CD4-positive, CD25-positive, alpha-beta regulatory T cell (primary cell): ENCODE data around the gene MYO15A. TPM values are rescaled to one million over a fixed set of nuclear protein-coding genes. Genes with fewer than 3 reads are reported as not detected.

Experiments
- ATAC-seq, 2 donors: fragments of 150-1000 bp; cut with Tn5 transposase; one replicate each; pipeline ENCODE4 v1.10.0; 2021; ENCODE audit warnings: low read depth in 2 of 2, moderate number of reproducible peaks in 2 of 2, moderate library complexity in 1 of 2
- DNase-seq, 3 donors: peaks; one replicate each; pipeline versions ENCODE4 v3.0.0 to v3.0.0-alpha.2; 2012 to 2022; ENCODE audit warnings: mixed read lengths in 1 of 3
- H3K27ac ChIP-seq: one replicate; pipeline ENCODE4 v1.7.0; 2013; ENCODE audit warnings: mild to moderate bottlenecking, low read length; ENCODE audit not compliant: insufficient read depth, poor library complexity, severe bottlenecking
- H3K27me3 ChIP-seq: one replicate; pipeline ENCODE4 v1.7.0; 2013; ENCODE audit warnings: low read length; ENCODE audit not compliant: control insufficient read depth, insufficient read depth
- H3K36me3 ChIP-seq: one replicate; pipeline ENCODE4 v1.7.0; 2013; ENCODE audit warnings: mild to moderate bottlenecking, low read length, moderate library complexity; ENCODE audit not compliant: control insufficient read depth, insufficient read depth
- H3K4me1 ChIP-seq: 2 replicates; pipeline ENCODE4 v1.7.0; 2013; ENCODE audit warnings: mild to moderate bottlenecking, low read length; ENCODE audit not compliant: insufficient read depth, control insufficient read depth, poor library complexity, severe bottlenecking
- H3K4me3 ChIP-seq: one replicate; pipeline ENCODE4 v1.7.0; 2013; ENCODE audit warnings: low read depth, mild to moderate bottlenecking, low read length, moderate library complexity
- H3K9me3 ChIP-seq, 2 experiments: 1 replicate in 1 of 2; 2 replicates in 1 of 2; pipeline ENCODE4 v1.7.0; 2013; ENCODE audit warnings: low read length in 2 of 2, mild to moderate bottlenecking in 1 of 2, moderate library complexity in 1 of 2; ENCODE audit not compliant: control insufficient read depth in 2 of 2
- H3K27ac Mint-ChIP-seq, 3 donors: one replicate each; pipeline ENCODE4 v1.8.0; 2020 to 2022; ENCODE audit warnings: mild to moderate bottlenecking in 3 of 3, mixed read lengths in 3 of 3, moderate library complexity in 2 of 3
- H3K27me3 Mint-ChIP-seq: one replicate; pipeline ENCODE4 v1.8.0; 2022; ENCODE audit warnings: mild to moderate bottlenecking, mixed read lengths
- H3K36me3 Mint-ChIP-seq: one replicate; pipeline ENCODE4 v1.8.0; 2020; ENCODE audit warnings: mixed read lengths
- H3K4me1 Mint-ChIP-seq, 4 donors: one replicate each; pipeline ENCODE4 v1.8.0; 2020 to 2022; ENCODE audit warnings: mixed read lengths in 4 of 4, mild to moderate bottlenecking in 1 of 4
- H3K4me3 Mint-ChIP-seq, 4 donors: one replicate each; pipeline ENCODE4 v1.8.0; 2020 to 2022; ENCODE audit warnings: mild to moderate bottlenecking in 4 of 4, mixed read lengths in 4 of 4, moderate library complexity in 3 of 4
- H3K9me3 Mint-ChIP-seq, 7 donors: one replicate each; pipeline ENCODE4 v1.8.0; 2020 to 2022; ENCODE audit warnings: mixed read lengths in 7 of 7, mild to moderate bottlenecking in 3 of 7, moderate library complexity in 2 of 7
- polyA plus RNA-seq, 4 donors: library from polyadenylated mRNA; unstranded; fragments of 300-500 nt; fragmentation: Illumina TruSeq; gene quantifications; one replicate each; pipeline ENCODE4 v1.2.3, GENCODE V29; 2021
- total RNA-seq: library from RNA; stranded (reverse); gene quantifications from one replicate; pipeline ENCODE4 v1.2.3, GENCODE V29; 2022

The MYO15A gene
- total and polyA plus RNA-seq, 5 donors from 2014 or later, result 0.19 to 0.81 (median 0.30) TPM; not detected in 1

DNA sequence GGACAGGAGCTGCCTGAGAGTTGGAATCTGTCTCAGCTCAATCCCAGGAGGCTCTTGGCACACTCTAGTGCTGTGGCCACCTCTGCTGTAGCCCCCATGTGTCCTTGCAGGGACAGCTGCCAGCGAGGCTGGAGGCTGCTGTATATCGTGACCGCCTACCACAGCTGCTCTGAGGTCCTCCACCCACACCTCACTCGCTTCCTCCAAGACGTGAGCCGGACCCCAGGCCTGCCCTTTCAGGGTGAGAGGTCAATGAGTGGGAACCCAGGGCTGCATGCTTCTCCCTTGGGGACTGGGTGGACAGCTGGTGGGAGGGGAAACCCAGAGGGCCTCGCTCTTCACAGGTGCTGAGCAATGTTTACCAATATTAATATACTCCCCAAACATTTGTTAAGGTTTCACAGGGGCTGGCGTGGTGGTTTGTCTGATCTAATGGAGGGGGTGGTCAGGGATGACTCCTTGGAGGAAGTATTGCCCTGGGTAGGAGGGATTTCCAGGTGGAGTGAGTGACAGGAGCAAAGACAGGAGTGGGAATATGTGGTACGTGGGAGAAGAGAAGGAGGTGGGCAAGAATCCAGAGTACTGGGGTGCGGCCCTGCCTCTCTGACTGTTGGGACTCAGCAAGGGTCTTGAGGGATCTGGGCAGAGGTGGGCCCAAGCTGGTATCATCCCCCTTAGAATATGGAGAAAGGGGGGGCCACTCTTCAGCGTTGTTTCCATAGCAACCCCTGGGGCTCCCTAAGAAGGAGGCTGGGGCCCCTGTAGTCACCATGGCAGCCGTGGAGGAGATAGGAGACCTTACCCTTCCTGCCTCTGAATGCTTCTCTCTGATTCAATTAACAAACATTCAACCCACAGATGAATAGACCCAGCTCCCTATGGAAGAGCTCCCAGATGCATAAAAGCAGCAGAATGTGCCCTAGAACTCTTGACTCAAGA, 52.9 kb downstream of the MYO15A start:
- Mint-ChIP-seq H3K9me3 (no peaks in the 10 kb centered on the region), H3K4me3 (peak overlapping the region in 1 of 4 donors; percentile 69), H3K36me3 (no peaks in the 10 kb centered on the region), H3K27ac (peak overlapping the region in 1 of 3 donors; percentile 84), H3K27me3 (no peaks in the 10 kb centered on the region), H3K4me1 (peaks cover 0 to 10% (median 7%) of the 10 kb centered on the region in 4 donors)
- Histone ChIP-seq H3K27me3 (no peaks in the 10 kb centered on the region), H3K9me3 (no peaks in the 10 kb centered on the region), H3K4me1 (peaks cover 9% of the 10 kb centered on the region), H3K4me3 (no peak overlapping the region), H3K27ac (no peak overlapping the region), H3K36me3 (no peaks in the 10 kb centered on the region)
- DNase-seq (no peak), ATAC-seq (no peak)

DNA sequence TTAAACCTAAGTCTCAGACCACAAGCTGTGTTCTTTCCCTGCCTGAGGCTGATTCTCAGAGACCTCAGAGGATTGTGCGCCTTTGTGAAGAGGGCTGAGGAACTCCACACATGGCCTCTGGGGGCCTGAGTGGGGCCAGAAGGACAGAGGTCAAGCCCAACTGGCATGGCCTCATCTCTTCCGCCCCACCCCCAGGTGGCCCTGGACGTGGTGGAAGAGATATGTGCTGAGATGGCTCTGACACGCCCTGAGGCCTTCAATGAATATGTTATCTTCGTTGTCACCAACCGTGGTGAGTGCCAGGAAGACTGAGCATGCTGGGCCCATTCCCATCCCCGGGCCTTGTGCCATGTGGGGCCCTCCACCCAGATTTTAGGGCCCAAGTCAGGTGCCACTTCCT, 55.0 kb downstream of the MYO15A start:
- ATAC-seq, result no peak
- H3K36me3 Mint-ChIP-seq, result no peaks in the 10 kb centered on the region
- DNase-seq, result no peak
- H3K9me3 Mint-ChIP-seq, result no peaks in the 10 kb centered on the region
- Histone ChIP-seq H3K27me3 (no peaks in the 10 kb centered on the region), H3K27ac (no peak overlapping the region), H3K36me3 (no peaks in the 10 kb centered on the region), H3K9me3 (no peaks in the 10 kb centered on the region), H3K4me1 (peaks cover 3% of the 10 kb centered on the region), H3K4me3 (no peak overlapping the region)
- H3K4me3 Mint-ChIP-seq, result no peak overlapping the region
- H3K4me1 Mint-ChIP-seq, result peaks cover 0 to 5% (median 2%) of the 10 kb centered on the region in 4 donors
- H3K27me3 Mint-ChIP-seq, result no peaks in the 10 kb centered on the region
- H3K27ac Mint-ChIP-seq, result no peak overlapping the region

DNA sequence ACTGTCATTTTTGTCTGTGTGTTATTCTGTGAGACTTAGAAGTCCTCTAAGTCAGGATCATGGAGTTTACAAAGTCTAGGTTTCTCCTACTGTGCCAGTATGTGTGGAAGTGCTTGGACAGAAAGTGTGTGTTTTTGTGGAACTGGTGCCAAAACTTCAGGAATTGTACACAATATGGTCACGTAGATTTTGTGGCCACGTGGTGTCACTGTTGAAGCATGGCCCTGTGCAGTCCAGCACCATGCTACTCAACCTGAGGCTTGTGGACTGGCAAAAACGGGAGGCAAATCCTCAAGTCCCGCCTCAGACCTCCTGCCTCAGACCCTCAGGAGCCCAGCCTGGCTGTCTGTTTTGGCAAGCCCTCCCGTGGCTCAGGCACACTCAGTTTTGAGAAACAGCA, 58.3 kb downstream of the MYO15A start:
- no peaks in the 10 kb centered on the region for H3K36me3 Mint-ChIP-seq
- no peak overlapping the region for H3K4me3 Mint-ChIP-seq
- H3K9me3 ChIP-seq, result no peaks in the 10 kb centered on the region
- H3K4me3 ChIP-seq, result no peak overlapping the region
- H3K27me3 ChIP-seq, result no peaks in the 10 kb centered on the region
- H3K4me1 ChIP-seq, result no peaks in the 10 kb centered on the region
- ATAC-seq (no peak), DNase-seq (no peak)
- H3K27me3 Mint-ChIP-seq, result no peaks in the 10 kb centered on the region
- H3K27ac ChIP-seq, result no peak overlapping the region
- H3K36me3 ChIP-seq, result no peaks in the 10 kb centered on the region
- no peaks in the 10 kb centered on the region for H3K4me1 Mint-ChIP-seq
- H3K27ac Mint-ChIP-seq, result no peak overlapping the region
- H3K9me3 Mint-ChIP-seq, result no peaks in the 10 kb centered on the region

DNA sequence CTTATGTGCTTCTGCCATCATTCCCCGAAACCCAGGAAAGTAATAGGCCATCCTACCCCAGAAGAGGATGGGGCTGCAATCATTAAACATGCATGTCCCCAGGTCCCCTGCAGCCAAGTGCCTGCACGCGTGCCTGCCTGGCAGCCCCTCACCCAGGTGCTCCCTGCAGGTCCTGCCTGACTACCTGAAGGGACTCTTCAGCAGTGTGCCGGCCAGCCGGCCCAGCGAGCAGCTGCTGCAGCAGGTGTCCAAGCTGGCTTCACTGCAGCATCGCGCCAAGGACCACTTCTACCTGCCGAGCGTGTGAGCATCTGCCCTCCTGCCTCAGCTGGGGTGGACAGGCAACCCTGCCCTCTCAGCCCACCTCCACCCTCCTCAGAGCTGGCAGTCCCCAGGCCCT, 58.9 kb downstream of the MYO15A start:
- H3K4me3 Mint-ChIP-seq, result no peak overlapping the region
- DNase-seq (no peak), ATAC-seq (no peak)
- Histone ChIP-seq H3K27ac (no peak overlapping the region), H3K9me3 (no peaks in the 10 kb centered on the region), H3K27me3 (no peaks in the 10 kb centered on the region), H3K4me1 (no peaks in the 10 kb centered on the region), H3K4me3 (no peak overlapping the region), H3K36me3 (no peaks in the 10 kb centered on the region)
- H3K9me3 Mint-ChIP-seq, result no peaks in the 10 kb centered on the region
- no peaks in the 10 kb centered on the region for H3K36me3 Mint-ChIP-seq
- H3K27ac Mint-ChIP-seq, result no peak overlapping the region
- no peaks in the 10 kb centered on the region for H3K27me3 Mint-ChIP-seq
- H3K4me1 Mint-ChIP-seq, result no peaks in the 10 kb centered on the region

DNA sequence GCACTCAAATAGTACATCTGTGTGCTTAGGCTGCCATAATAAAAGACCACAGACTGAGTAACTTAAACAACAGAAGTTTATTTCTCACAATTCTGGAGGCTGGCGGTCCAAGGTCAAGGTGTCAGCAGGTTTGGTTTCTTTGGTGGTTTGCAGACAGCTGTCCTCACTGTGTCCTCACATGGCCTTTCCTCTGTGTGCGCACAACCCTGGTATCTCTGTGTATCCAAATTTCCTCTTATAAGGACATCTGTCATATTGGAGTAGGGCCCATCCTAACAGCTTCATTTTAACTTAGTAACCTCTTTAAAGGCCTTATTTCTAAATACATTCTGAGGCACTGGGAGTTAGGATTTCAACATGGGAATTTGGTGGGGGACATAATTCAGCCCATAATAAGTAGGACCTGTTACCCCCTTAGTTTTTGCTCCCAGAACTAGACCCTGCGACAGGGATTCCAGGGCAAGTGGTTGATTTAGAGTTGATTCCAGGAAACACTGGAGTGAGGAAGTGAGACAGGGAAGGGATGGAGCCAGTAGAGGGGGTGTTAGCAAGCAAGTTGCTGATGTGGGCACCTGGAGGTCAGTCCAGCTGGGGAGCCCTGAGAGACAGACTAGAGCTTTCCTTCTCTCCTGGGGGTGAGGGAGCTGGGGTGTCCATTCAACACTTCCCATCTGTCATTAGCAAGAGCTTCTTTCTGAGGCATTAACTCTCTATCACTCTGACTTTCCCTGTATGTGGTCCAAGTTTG, 64.1 kb downstream of the MYO15A start:
- Mint-ChIP-seq H3K4me3 (peak overlapping the region in 1 of 4 donors; percentile 25), H3K36me3 (no peaks in the 10 kb centered on the region), H3K27ac (no peak overlapping the region), H3K27me3 (no peaks in the 10 kb centered on the region), H3K4me1 (no peaks in the 10 kb centered on the region), H3K9me3 (no peaks in the 10 kb centered on the region)
- ATAC-seq (no peak), DNase-seq (no peak)
- Histone ChIP-seq H3K4me1 (no peaks in the 10 kb centered on the region), H3K9me3 (no peaks in the 10 kb centered on the region), H3K36me3 (no peaks in the 10 kb centered on the region), H3K4me3 (no peak overlapping the region), H3K27me3 (no peaks in the 10 kb centered on the region), H3K27ac (no peak overlapping the region)

DNA sequence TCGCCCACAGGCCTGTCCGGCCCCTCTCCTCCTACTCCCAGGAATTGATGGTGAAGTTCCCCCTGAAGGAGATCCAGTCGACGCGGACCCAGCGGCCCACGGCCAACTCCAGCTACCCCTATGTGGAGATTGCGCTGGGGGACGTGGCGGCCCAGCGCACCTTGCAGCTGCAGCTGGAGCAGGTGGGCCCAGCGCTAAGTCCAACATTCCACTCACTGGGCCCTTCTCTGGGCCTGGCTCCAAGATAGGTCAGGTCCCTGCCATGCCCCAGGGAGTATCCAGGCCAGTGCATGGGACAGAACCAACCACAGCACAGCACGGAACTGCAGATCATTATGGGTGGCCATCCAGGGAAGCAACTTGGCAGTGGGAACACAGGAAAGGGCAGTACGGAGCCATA, 65.2 kb downstream of the MYO15A start:
- no peaks in the 10 kb centered on the region for H3K4me1 ChIP-seq
- H3K27ac ChIP-seq, result no peak overlapping the region
- ATAC-seq (no peak), DNase-seq (no peak)
- no peaks in the 10 kb centered on the region for H3K4me1 Mint-ChIP-seq
- no peaks in the 10 kb centered on the region for H3K36me3 Mint-ChIP-seq
- no peaks in the 10 kb centered on the region for H3K9me3 ChIP-seq
- no peak overlapping the region for H3K27ac Mint-ChIP-seq
- H3K9me3 Mint-ChIP-seq, result no peaks in the 10 kb centered on the region
- no peaks in the 10 kb centered on the region for H3K36me3 ChIP-seq
- H3K27me3 ChIP-seq, result no peaks in the 10 kb centered on the region
- H3K4me3 Mint-ChIP-seq, result peak overlapping the region in 1 of 4 donors; percentile 47
- H3K27me3 Mint-ChIP-seq, result no peaks in the 10 kb centered on the region
- no peak overlapping the region for H3K4me3 ChIP-seq

DNA sequence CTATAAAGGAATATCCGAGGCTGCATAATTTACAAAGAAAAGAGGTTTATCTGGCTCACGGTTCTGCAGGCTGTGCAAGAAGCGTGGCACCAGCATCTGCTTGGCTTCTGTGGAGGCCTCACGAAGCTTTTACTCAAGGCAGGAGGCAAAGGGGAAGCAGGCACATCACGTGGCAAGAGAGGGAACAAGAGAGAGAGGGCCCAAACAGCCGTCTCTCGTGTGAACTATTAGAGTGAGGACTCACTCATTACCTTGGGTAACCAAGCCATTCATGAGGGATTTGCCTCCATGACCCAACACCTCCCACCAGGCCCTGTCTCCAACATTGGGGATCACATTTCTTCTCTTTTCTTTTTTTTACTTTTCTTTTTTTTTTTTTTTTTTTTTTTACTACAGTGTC, 67.6 kb downstream of the MYO15A start:
- Histone ChIP-seq H3K27me3 (no peaks in the 10 kb centered on the region), H3K4me3 (no peak overlapping the region), H3K9me3 (no peaks in the 10 kb centered on the region), H3K36me3 (no peaks in the 10 kb centered on the region), H3K27ac (no peak overlapping the region), H3K4me1 (no peaks in the 10 kb centered on the region)
- DNase-seq (no peak), ATAC-seq (no peak)
- H3K27ac Mint-ChIP-seq, result peak overlapping the region in 1 of 3 donors; percentile 39
- H3K36me3 Mint-ChIP-seq, result no peaks in the 10 kb centered on the region
- no peaks in the 10 kb centered on the region for H3K4me1 Mint-ChIP-seq
- peak overlapping the region in 1 of 4 donors; percentile 54 for H3K4me3 Mint-ChIP-seq
- H3K27me3 Mint-ChIP-seq, result no peaks in the 10 kb centered on the region
- H3K9me3 Mint-ChIP-seq, result no peaks in the 10 kb centered on the region
